K562 (cell line): ENCODE measurements around the gene ADAMTS2. TPM values are rescaled to one million over a fixed set of nuclear protein-coding genes. Genes with fewer than 3 reads are reported as not detected.

Source experiments
- ATAC-seq: fragments of 200-7000 bp; cut with Tn5 transposase; 3 replicates; pipeline ENCODE4 v1.9.1; 2020; ENCODE audit warnings: moderate library complexity
- BruUV-seq: library from RNA; stranded (reverse); fragments of 400-500 nt; replicated peaks from 2 replicates; lab custom pipeline; 2021; lab: Mats Ljungman, UMichigan
- CTCF ChIA-PET: fragments of 300-600 bp; formaldehyde crosslinking; extraction: SDS; loops from one replicate; lab custom pipeline; 2021; ENCODE audit warnings: low intra/inter-chr PET ratio; lab: Yijun Ruan, JAX
- POLR2A ChIA-PET: fragments of 300-600, 350-650 bp; sonication (Branson Sonifier 250); formaldehyde crosslinking; extraction: SDS; loops from one replicate; lab custom pipeline; 2021; ENCODE audit warnings: antibody characterized with exemption, inconsistent platforms; lab: Yijun Ruan, JAX
- DNase-seq, 4 experiments: peaks; one replicate each; pipeline versions ENCODE4 v3.0.0 to v3.0.0-alpha.2; 2011 to 2018; ENCODE audit warnings: low spot score in 3 of 4, mixed read lengths in 3 of 4; ENCODE audit errors: extremely low read depth in 1 of 4
- FAIRE-seq: peaks from 2 replicates; lab custom pipeline; 2011; peaks lifted over from hg19 to GRCh38; lab: Jason Lieb, UNC
- H2AFZ ChIP-seq: 2 replicates; pipeline ENCODE4 v1.6.0; 2011; ENCODE audit warnings: low read depth, low read length, control low read depth, inconsistent platforms
- H3K27ac ChIP-seq: fragments of 200-600 bp; 3 replicates; pipeline ENCODE4 v1.8.0; 2011; ENCODE audit warnings: low read depth, mild to moderate bottlenecking, control low read depth, inconsistent platforms, low read length, moderate library complexity, mixed read lengths; ENCODE audit errors: extremely low read depth
- H3K27me3 ChIP-seq, 2 experiments: fragments of 300-600 bp in 1 of 2; 2 replicates in 1 of 2; 3 replicates in 1 of 2; pipeline versions ENCODE4 v1.6.0 to v1.8.0; 2011; ENCODE audit warnings: inconsistent platforms in 2 of 2, low read length in 2 of 2, mild to moderate bottlenecking in 1 of 2, mixed read lengths in 1 of 2, moderate library complexity in 1 of 2; ENCODE audit not compliant: control insufficient read depth in 2 of 2, insufficient read depth in 2 of 2
- H3K36me3 ChIP-seq: fragments of 300-600 bp; 3 replicates; pipeline ENCODE4 v1.8.0; 2011; ENCODE audit warnings: mild to moderate bottlenecking, low read length, inconsistent platforms; ENCODE audit not compliant: control insufficient read depth, insufficient read depth
- H3K4me1 ChIP-seq, 2 experiments: fragments of 200-600 bp in 1 of 2; replicated peaks in 1 of 2; 2 replicates in 1 of 2; 3 replicates in 1 of 2; pipeline versions ENCODE4 v1.5.1 to v1.8.0; 2011; ENCODE audit warnings: inconsistent platforms in 2 of 2, low read length in 2 of 2, mild to moderate bottlenecking in 1 of 2, mixed read lengths in 1 of 2, moderate library complexity in 1 of 2; ENCODE audit not compliant: control insufficient read depth in 2 of 2, insufficient read depth in 2 of 2
- H3K4me2 ChIP-seq: 2 replicates; pipeline ENCODE4 v1.6.1; 2011; ENCODE audit warnings: low read length, control low read depth, inconsistent platforms, mixed read lengths; ENCODE audit not compliant: insufficient read depth
- H3K4me3 ChIP-seq: fragments of 200-600 bp; sonication (generic), shearing (Covaris generic); 2 replicates; pipeline ENCODE4 v1.5.1; 2016; ENCODE audit warnings: control low read depth, inconsistent platforms
- H3K79me2 ChIP-seq: fragments of 200-600 bp; 3 replicates; pipeline ENCODE4 v1.8.0; 2011; ENCODE audit warnings: low read length, inconsistent platforms; ENCODE audit not compliant: control insufficient read depth, insufficient read depth
- H3K9ac ChIP-seq, 2 experiments: 2 replicates each; pipeline versions ENCODE4 v1.6.0 to v1.6.1; 2011; ENCODE audit warnings: low read depth in 2 of 2, low read length in 2 of 2, control low read depth in 1 of 2, inconsistent platforms in 1 of 2, mild to moderate bottlenecking in 1 of 2, mixed read lengths in 1 of 2; ENCODE audit not compliant: insufficient read depth in 1 of 2
- H3K9me1 ChIP-seq: one replicate; pipeline ENCODE4 v1.6.0; 2011; ENCODE audit warnings: inconsistent platforms, mild to moderate bottlenecking, low read length, moderate library complexity; ENCODE audit not compliant: control insufficient read depth, insufficient read depth
- H3K9me3 ChIP-seq: replicated peaks from 2 replicates; pipeline ENCODE4 v1.5.1; 2011; ENCODE audit warnings: low read depth, low read length, inconsistent platforms; ENCODE audit not compliant: control insufficient read depth, insufficient read depth
- H4K20me1 ChIP-seq: replicated peaks from 2 replicates; pipeline ENCODE4 v1.6.1; 2011; ENCODE audit warnings: low read length, inconsistent platforms, mixed read lengths; ENCODE audit not compliant: control insufficient read depth, insufficient read depth
- C11orf30 ChIP-seq: fragments of 450-650 bp; IDR thresholded peaks from 2 replicates; pipeline ENCODE4 v1.6.1; 2016; ENCODE audit warnings: low read depth, mild to moderate bottlenecking
- MEF2D ChIP-seq: conservative IDR thresholded peaks from 2 replicates; pipeline ENCODE4 v1.6.1; 2016; ENCODE audit warnings: low read depth, missing genetic modification characterization, missing compliant biosample characterization
- MTA2 ChIP-seq: fragments of 450-650 bp; IDR thresholded peaks from 2 replicates; pipeline ENCODE4 v1.6.1; 2016; ENCODE audit warnings: low read depth
- SIN3B ChIP-seq: fragments of 450-650 bp; IDR thresholded peaks from 2 replicates; pipeline ENCODE4 v1.6.1; 2017; ENCODE audit warnings: low read depth, mild to moderate bottlenecking, moderate library complexity
- ZFP30 ChIP-seq: fragments of 250-450 bp; sonication (Bioruptor Pico); IDR thresholded peaks from 2 replicates; pipeline ENCODE4 v1.8.0; 2022; ENCODE audit warnings: moderate library complexity, mild to moderate bottlenecking, inconsistent platforms, borderline replicate concordance
- ZNF12 ChIP-seq: sonication (generic); formaldehyde crosslinking; IDR thresholded peaks from 2 replicates; pipeline ENCODE4 v1.4.0; 2020; ENCODE audit warnings: mild to moderate bottlenecking, missing genetic modification reagents
- ZNF668 ChIP-seq: fragments of 250-450 bp; sonication (Bioruptor Pico); IDR thresholded peaks from 2 replicates; pipeline ENCODE4 v1.8.0; 2022; ENCODE audit warnings: mild to moderate bottlenecking, inconsistent platforms
- WGBS: fragments of 100-300 bp; shearing (Covaris generic); methylation state at CpG from one replicate; pipeline ENCODE4 v1.1.6; 2016; ENCODE audit warnings: low coverage, mixed read lengths; ENCODE audit not compliant: insufficient coverage; ENCODE audit errors: missing lambda C conversion rate; 5-methylcytosine and 5-hydroxymethylcytosine counted together
- in situ Hi-C: fragments of 300-500 bp; cut with MboI; formaldehyde crosslinking; loops from 4 replicates; pipeline ENCODE4 v1.15.0; 2018; ENCODE audit warnings: inconsistent platforms, mixed read lengths
- intact Hi-C: fragments of 100-400 bp; cut with micrococcal nuclease; formaldehyde crosslinking; loops from 2 replicates; pipeline ENCODE4 v1.14.2; 2022
- polyA plus RNA-seq, 8 experiments: library from polyadenylated mRNA; depleted of rRNA in 4 of 8; stranded (reverse) in 5 of 8; unstranded in 3 of 8; fragments of >200 nt; fragmentation: Nextera tagmentation in 2 of 8; fragmentation: Illumina TruSeq in 1 of 8; extraction: Ambion mirVana in 2 of 8; extraction: Trizol in 1 of 8; gene quantifications; 2 replicates each; pipeline versions ENCODE4 v1.2.1 to v1.2.3, GENCODE V29; 2011 to 2014; ENCODE audit warnings: inconsistent platforms in 1 of 8, missing spikeins in 1 of 8
- total RNA-seq, 7 experiments: library from RNA; depleted of rRNA in 6 of 7; stranded (reverse); fragments of >200 nt in 6 of 7; fragmentation: Illumina TruSeq in 2 of 7; extraction: Trizol in 2 of 7; gene quantifications; 2 replicates each; pipeline versions ENCODE4 v1.2.1 to v1.2.3, GENCODE V29; 2011 to 2021; ENCODE audit warnings: low replicate concordance in 1 of 7
- TF ChIP-seq, protein P1 (sequence below): fragments of 450-650 bp; IDR thresholded peaks from 2 replicates; pipeline ENCODE4 v1.6.1; 2018; ENCODE audit warnings: mild to moderate bottlenecking, low read depth; ENCODE audit not compliant: partially characterized antibody
- TF ChIP-seq, protein P2 (sequence below): fragments of 450-650 bp; formaldehyde crosslinking; IDR thresholded peaks from 2 replicates; pipeline ENCODE4 v1.4.0; 2020; ENCODE audit warnings: mild to moderate bottlenecking, moderate library complexity
- TF ChIP-seq, protein P3 (sequence below): fragments of 250-450 bp; sonication (Bioruptor Pico); IDR thresholded peaks from 2 replicates; pipeline ENCODE4 v1.5.0; 2020; ENCODE audit warnings: mild to moderate bottlenecking, borderline replicate concordance

Gene ADAMTS2
- total and polyA plus RNA-seq, 9 of the 15 experiments (the other 6 are each of a cell fraction or from before 2014, with no cell fraction given): not detected

DNA sequence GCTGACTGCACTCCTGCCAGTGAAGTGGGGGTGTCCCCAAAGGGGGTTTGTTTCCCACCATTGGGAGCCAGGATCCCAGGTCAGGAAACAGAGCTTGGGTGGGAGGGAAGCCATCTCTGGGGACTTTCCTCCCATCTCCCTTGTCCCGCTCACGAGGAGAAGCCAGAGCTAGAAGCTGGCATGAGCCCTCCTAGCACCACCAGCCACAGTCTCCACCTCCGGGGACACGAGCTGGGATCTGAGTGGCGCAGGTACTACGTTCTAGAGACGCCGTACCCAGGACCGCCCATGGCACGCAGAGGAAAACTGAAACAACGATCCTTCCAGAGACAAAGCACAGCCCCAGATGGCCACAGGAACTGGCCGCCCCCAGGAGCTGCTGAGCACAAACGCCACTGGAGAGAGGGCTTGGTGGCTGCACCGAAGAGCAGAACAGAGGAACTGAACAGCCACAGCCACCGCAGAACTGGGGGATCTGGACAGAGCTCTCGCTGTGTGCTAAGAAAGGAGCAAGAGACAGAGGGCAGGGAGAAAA lies 29.8 kb downstream of the ADAMTS2 start:
- Histone ChIP-seq H4K20me1 (no peaks in the 10 kb centered on the region), H3K27ac (no peak overlapping the region), H3K4me3 (no peak overlapping the region), H3K9me1 (no peaks in the 10 kb centered on the region), H3K9me3 (no peaks in the 10 kb centered on the region), H2AFZ (no peak overlapping the region), H3K79me2 (no peaks in the 10 kb centered on the region), H3K4me2 (no peak overlapping the region), H3K27me3 (peaks cover 8 to 43% of the 10 kb centered on the region in 2 experiments; a peak in 4 of 5 replicates), H3K4me1 (peaks cover 0 to 7% of the 10 kb centered on the region in 2 experiments; a peak in 1 of 5 replicates), H3K9ac (no peak overlapping the region), H3K36me3 (no peaks in the 10 kb centered on the region)
- TF ChIP-seq, protein P1, sequence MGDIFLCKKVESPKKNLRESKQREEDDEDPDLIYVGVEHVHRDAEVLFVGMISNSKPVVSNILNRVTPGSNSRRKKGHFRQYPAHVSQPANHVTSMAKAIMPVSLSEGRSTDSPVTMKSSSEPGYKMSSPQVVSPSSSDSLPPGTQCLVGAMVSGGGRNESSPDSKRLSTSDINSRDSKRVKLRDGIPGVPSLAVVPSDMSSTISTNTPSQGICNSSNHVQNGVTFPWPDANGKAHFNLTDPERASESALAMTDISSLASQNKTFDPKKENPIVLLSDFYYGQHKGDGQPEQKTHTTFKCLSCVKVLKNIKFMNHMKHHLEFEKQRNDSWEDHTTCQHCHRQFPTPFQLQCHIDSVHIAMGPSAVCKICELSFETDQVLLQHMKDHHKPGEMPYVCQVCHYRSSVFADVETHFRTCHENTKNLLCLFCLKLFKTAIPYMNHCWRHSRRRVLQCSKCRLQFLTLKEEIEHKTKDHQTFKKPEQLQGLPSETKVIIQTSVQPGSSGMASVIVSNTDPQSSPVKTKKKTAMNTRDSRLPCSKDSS: no peak
- no peak for TF ChIP-seq ZNF668 (CRISPR knock-in tag)
- no peak for TF ChIP-seq ZNF12
- no peak for TF ChIP-seq C11orf30
- TF ChIP-seq MTA2: no peak
- TF ChIP-seq MEF2D (tag): no peak
- TF ChIP-seq ZFP30 (CRISPR knock-in tag): no peak
- TF ChIP-seq, protein P2, sequence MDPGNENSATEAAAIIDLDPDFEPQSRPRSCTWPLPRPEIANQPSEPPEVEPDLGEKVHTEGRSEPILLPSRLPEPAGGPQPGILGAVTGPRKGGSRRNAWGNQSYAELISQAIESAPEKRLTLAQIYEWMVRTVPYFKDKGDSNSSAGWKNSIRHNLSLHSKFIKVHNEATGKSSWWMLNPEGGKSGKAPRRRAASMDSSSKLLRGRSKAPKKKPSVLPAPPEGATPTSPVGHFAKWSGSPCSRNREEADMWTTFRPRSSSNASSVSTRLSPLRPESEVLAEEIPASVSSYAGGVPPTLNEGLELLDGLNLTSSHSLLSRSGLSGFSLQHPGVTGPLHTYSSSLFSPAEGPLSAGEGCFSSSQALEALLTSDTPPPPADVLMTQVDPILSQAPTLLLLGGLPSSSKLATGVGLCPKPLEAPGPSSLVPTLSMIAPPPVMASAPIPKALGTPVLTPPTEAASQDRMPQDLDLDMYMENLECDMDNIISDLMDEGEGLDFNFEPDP (CRISPR knock-in tag): no peak
- TF ChIP-seq, protein P3, sequence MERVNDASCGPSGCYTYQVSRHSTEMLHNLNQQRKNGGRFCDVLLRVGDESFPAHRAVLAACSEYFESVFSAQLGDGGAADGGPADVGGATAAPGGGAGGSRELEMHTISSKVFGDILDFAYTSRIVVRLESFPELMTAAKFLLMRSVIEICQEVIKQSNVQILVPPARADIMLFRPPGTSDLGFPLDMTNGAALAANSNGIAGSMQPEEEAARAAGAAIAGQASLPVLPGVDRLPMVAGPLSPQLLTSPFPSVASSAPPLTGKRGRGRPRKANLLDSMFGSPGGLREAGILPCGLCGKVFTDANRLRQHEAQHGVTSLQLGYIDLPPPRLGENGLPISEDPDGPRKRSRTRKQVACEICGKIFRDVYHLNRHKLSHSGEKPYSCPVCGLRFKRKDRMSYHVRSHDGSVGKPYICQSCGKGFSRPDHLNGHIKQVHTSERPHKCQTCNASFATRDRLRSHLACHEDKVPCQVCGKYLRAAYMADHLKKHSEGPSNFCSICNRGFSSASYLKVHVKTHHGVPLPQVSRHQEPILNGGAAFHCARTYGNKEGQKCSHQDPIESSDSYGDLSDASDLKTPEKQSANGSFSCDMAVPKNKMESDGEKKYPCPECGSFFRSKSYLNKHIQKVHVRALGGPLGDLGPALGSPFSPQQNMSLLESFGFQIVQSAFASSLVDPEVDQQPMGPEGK: no peak
- no peak for TF ChIP-seq SIN3B
- WGBS: 3% methylated on average over 11 of the region's 16 CpGs
- FAIRE-seq (no peak), DNase-seq (no peak), ATAC-seq (no peak)
- CTCF ChIA-PET: no interaction called here
- in situ Hi-C loops: no loop called here
- BruUV-seq: no TSS peak
- POLR2A ChIA-PET: interaction anchor here (0.6 to 0.7 kb wide), 2 partner anchors 8 to 34 kb away, joined by 3 to 4 read pairs; no protein-coding TSS in a partner anchor
- intact Hi-C loops: no loop called here
